K562 (cell line): ENCODE measurements around the gene ABCA3. TPM values are rescaled to one million over a fixed set of nuclear protein-coding genes. Genes with fewer than 3 reads are reported as not detected.
A peak's percentile ranks its signal among the peaks of the same experiment; 100 is the strongest.

Source experiments
- ATAC-seq: fragments of 200-7000 bp; cut with Tn5 transposase; 3 replicates; pipeline ENCODE4 v1.9.1; 2020; ENCODE audit warnings: moderate library complexity
- BruUV-seq: library from RNA; stranded (reverse); fragments of 400-500 nt; replicated peaks from 2 replicates; lab custom pipeline; 2021; lab: Mats Ljungman, UMichigan
- CTCF ChIA-PET: fragments of 300-600 bp; formaldehyde crosslinking; extraction: SDS; loops from one replicate; lab custom pipeline; 2021; ENCODE audit warnings: low intra/inter-chr PET ratio; lab: Yijun Ruan, JAX
- POLR2A ChIA-PET: fragments of 300-600, 350-650 bp; sonication (Branson Sonifier 250); formaldehyde crosslinking; extraction: SDS; loops from one replicate; lab custom pipeline; 2021; ENCODE audit warnings: antibody characterized with exemption, inconsistent platforms; lab: Yijun Ruan, JAX
- DNase-seq, 4 experiments: peaks; one replicate each; pipeline versions ENCODE4 v3.0.0 to v3.0.0-alpha.2; 2011 to 2018; ENCODE audit warnings: low spot score in 3 of 4, mixed read lengths in 3 of 4; ENCODE audit errors: extremely low read depth in 1 of 4
- FAIRE-seq: peaks from 2 replicates; lab custom pipeline; 2011; peaks lifted over from hg19 to GRCh38; lab: Jason Lieb, UNC
- H2AFZ ChIP-seq: 2 replicates; pipeline ENCODE4 v1.6.0; 2011; ENCODE audit warnings: low read depth, low read length, control low read depth, inconsistent platforms
- H3K27ac ChIP-seq: fragments of 200-600 bp; 3 replicates; pipeline ENCODE4 v1.8.0; 2011; ENCODE audit warnings: low read depth, mild to moderate bottlenecking, control low read depth, inconsistent platforms, low read length, moderate library complexity, mixed read lengths; ENCODE audit errors: extremely low read depth
- H3K27me3 ChIP-seq, 2 experiments: fragments of 300-600 bp in 1 of 2; 2 replicates in 1 of 2; 3 replicates in 1 of 2; pipeline versions ENCODE4 v1.6.0 to v1.8.0; 2011; ENCODE audit warnings: inconsistent platforms in 2 of 2, low read length in 2 of 2, mild to moderate bottlenecking in 1 of 2, mixed read lengths in 1 of 2, moderate library complexity in 1 of 2; ENCODE audit not compliant: control insufficient read depth in 2 of 2, insufficient read depth in 2 of 2
- H3K36me3 ChIP-seq: fragments of 300-600 bp; 3 replicates; pipeline ENCODE4 v1.8.0; 2011; ENCODE audit warnings: mild to moderate bottlenecking, low read length, inconsistent platforms; ENCODE audit not compliant: control insufficient read depth, insufficient read depth
- H3K4me1 ChIP-seq, 2 experiments: fragments of 200-600 bp in 1 of 2; replicated peaks in 1 of 2; 2 replicates in 1 of 2; 3 replicates in 1 of 2; pipeline versions ENCODE4 v1.5.1 to v1.8.0; 2011; ENCODE audit warnings: inconsistent platforms in 2 of 2, low read length in 2 of 2, mild to moderate bottlenecking in 1 of 2, mixed read lengths in 1 of 2, moderate library complexity in 1 of 2; ENCODE audit not compliant: control insufficient read depth in 2 of 2, insufficient read depth in 2 of 2
- H3K4me2 ChIP-seq: 2 replicates; pipeline ENCODE4 v1.6.1; 2011; ENCODE audit warnings: low read length, control low read depth, inconsistent platforms, mixed read lengths; ENCODE audit not compliant: insufficient read depth
- H3K4me3 ChIP-seq: fragments of 200-600 bp; sonication (generic), shearing (Covaris generic); 2 replicates; pipeline ENCODE4 v1.5.1; 2016; ENCODE audit warnings: control low read depth, inconsistent platforms
- H3K79me2 ChIP-seq: fragments of 200-600 bp; 3 replicates; pipeline ENCODE4 v1.8.0; 2011; ENCODE audit warnings: low read length, inconsistent platforms; ENCODE audit not compliant: control insufficient read depth, insufficient read depth
- H3K9ac ChIP-seq, 2 experiments: 2 replicates each; pipeline versions ENCODE4 v1.6.0 to v1.6.1; 2011; ENCODE audit warnings: low read depth in 2 of 2, low read length in 2 of 2, control low read depth in 1 of 2, inconsistent platforms in 1 of 2, mild to moderate bottlenecking in 1 of 2, mixed read lengths in 1 of 2; ENCODE audit not compliant: insufficient read depth in 1 of 2
- H3K9me1 ChIP-seq: one replicate; pipeline ENCODE4 v1.6.0; 2011; ENCODE audit warnings: inconsistent platforms, mild to moderate bottlenecking, low read length, moderate library complexity; ENCODE audit not compliant: control insufficient read depth, insufficient read depth
- H3K9me3 ChIP-seq: replicated peaks from 2 replicates; pipeline ENCODE4 v1.5.1; 2011; ENCODE audit warnings: low read depth, low read length, inconsistent platforms; ENCODE audit not compliant: control insufficient read depth, insufficient read depth
- H4K20me1 ChIP-seq: replicated peaks from 2 replicates; pipeline ENCODE4 v1.6.1; 2011; ENCODE audit warnings: low read length, inconsistent platforms, mixed read lengths; ENCODE audit not compliant: control insufficient read depth, insufficient read depth
- CBFA2T2 ChIP-seq: fragments of 450-650 bp; conservative IDR thresholded peaks from 2 replicates; pipeline ENCODE4 v1.6.1; 2017; ENCODE audit warnings: mild to moderate bottlenecking
- CSDE1 ChIP-seq, 2 experiments: fragments of 450-650 bp; IDR thresholded peaks; 2 replicates each; pipeline ENCODE4 v1.6.1; 2016; ENCODE audit warnings: mild to moderate bottlenecking in 1 of 2
- FOXA1 ChIP-seq: fragments of 450-650 bp; IDR thresholded peaks from 2 replicates; pipeline ENCODE4 v1.6.1; 2016; ENCODE audit warnings: mild to moderate bottlenecking, borderline replicate concordance
- FOXJ2 ChIP-seq: fragments of 200-800 bp; sonication (Bioruptor generic); IDR thresholded peaks from 2 replicates; pipeline ENCODE4 v1.6.1; 2016; ENCODE audit warnings: missing genetic modification characterization, missing compliant biosample characterization
- NFE2L1 ChIP-seq: fragments of 450-650 bp; IDR thresholded peaks from 2 replicates; pipeline ENCODE4 v1.6.1; 2016; ENCODE audit warnings: missing genetic modification characterization, low read depth, mild to moderate bottlenecking, missing compliant biosample characterization, moderate library complexity, borderline replicate concordance
- POLR2AphosphoS2 ChIP-seq: IDR thresholded peaks from 2 replicates; pipeline ENCODE4 v1.6.1; 2012; ENCODE audit warnings: low read length, improper control_type of control experiment
- SMARCC2 ChIP-seq: fragments of 450-650 bp; IDR thresholded peaks from 2 replicates; pipeline ENCODE4 v1.6.1; 2017; ENCODE audit warnings: antibody characterized with exemption, moderate library complexity, mild to moderate bottlenecking, low read depth
- TAF15 ChIP-seq: fragments of 200-400 bp; formaldehyde crosslinking; IDR thresholded peaks from 2 replicates; pipeline ENCODE4 v1.6.1; 2017; ENCODE audit warnings: mild to moderate bottlenecking, low read depth, low read length, moderate library complexity
- ZNF263 ChIP-seq: sonication (generic); formaldehyde crosslinking; IDR thresholded peaks from 2 replicates; pipeline ENCODE4 v1.8.0; 2022; ENCODE audit warnings: mild to moderate bottlenecking, missing genetic modification reagents, borderline replicate concordance
- ZNF707 ChIP-seq: fragments of 250-450 bp; sonication (Bioruptor Pico); conservative IDR thresholded peaks from 2 replicates; pipeline ENCODE4 v1.8.0; 2022; ENCODE audit warnings: inconsistent platforms, mild to moderate bottlenecking, moderate library complexity
- ZNF76 ChIP-seq: fragments of 250-450 bp; sonication (Bioruptor Pico); IDR thresholded peaks from 2 replicates; pipeline ENCODE4 v1.4.0; 2020; ENCODE audit warnings: mild to moderate bottlenecking, moderate library complexity, borderline replicate concordance
- WGBS: fragments of 100-300 bp; shearing (Covaris generic); methylation state at CpG from one replicate; pipeline ENCODE4 v1.1.6; 2016; ENCODE audit warnings: low coverage, mixed read lengths; ENCODE audit not compliant: insufficient coverage; ENCODE audit errors: missing lambda C conversion rate; 5-methylcytosine and 5-hydroxymethylcytosine counted together
- in situ Hi-C: fragments of 300-500 bp; cut with MboI; formaldehyde crosslinking; loops from 4 replicates; pipeline ENCODE4 v1.15.0; 2018; ENCODE audit warnings: inconsistent platforms, mixed read lengths
- intact Hi-C: fragments of 100-400 bp; cut with micrococcal nuclease; formaldehyde crosslinking; loops from 2 replicates; pipeline ENCODE4 v1.14.2; 2022
- polyA plus RNA-seq, 8 experiments: library from polyadenylated mRNA; depleted of rRNA in 4 of 8; stranded (reverse) in 5 of 8; unstranded in 3 of 8; fragments of >200 nt; fragmentation: Nextera tagmentation in 2 of 8; fragmentation: Illumina TruSeq in 1 of 8; extraction: Ambion mirVana in 2 of 8; extraction: Trizol in 1 of 8; gene quantifications; 2 replicates each; pipeline versions ENCODE4 v1.2.1 to v1.2.3, GENCODE V29; 2011 to 2014; ENCODE audit warnings: inconsistent platforms in 1 of 8, missing spikeins in 1 of 8
- total RNA-seq, 7 experiments: library from RNA; depleted of rRNA in 6 of 7; stranded (reverse); fragments of >200 nt in 6 of 7; fragmentation: Illumina TruSeq in 2 of 7; extraction: Trizol in 2 of 7; gene quantifications; 2 replicates each; pipeline versions ENCODE4 v1.2.1 to v1.2.3, GENCODE V29; 2011 to 2021; ENCODE audit warnings: low replicate concordance in 1 of 7
- TF ChIP-seq, protein P1 (sequence below): fragments of 450-650 bp; IDR thresholded peaks from 2 replicates; pipeline ENCODE4 v1.6.1; 2017; ENCODE audit warnings: antibody characterized with exemption, mild to moderate bottlenecking
- TF ChIP-seq, protein P2 (sequence below): sonication (generic); formaldehyde crosslinking; IDR thresholded peaks from 2 replicates; pipeline ENCODE4 v1.8.0; 2023; ENCODE audit warnings: mild to moderate bottlenecking, missing genetic modification reagents

ABCA3 gene
- total and polyA plus RNA-seq, 9 of the 15 experiments (the other 6 are each of a cell fraction or from before 2014, with no cell fraction given): 0.66 to 23.7 (median 6.9) TPM

DNA sequence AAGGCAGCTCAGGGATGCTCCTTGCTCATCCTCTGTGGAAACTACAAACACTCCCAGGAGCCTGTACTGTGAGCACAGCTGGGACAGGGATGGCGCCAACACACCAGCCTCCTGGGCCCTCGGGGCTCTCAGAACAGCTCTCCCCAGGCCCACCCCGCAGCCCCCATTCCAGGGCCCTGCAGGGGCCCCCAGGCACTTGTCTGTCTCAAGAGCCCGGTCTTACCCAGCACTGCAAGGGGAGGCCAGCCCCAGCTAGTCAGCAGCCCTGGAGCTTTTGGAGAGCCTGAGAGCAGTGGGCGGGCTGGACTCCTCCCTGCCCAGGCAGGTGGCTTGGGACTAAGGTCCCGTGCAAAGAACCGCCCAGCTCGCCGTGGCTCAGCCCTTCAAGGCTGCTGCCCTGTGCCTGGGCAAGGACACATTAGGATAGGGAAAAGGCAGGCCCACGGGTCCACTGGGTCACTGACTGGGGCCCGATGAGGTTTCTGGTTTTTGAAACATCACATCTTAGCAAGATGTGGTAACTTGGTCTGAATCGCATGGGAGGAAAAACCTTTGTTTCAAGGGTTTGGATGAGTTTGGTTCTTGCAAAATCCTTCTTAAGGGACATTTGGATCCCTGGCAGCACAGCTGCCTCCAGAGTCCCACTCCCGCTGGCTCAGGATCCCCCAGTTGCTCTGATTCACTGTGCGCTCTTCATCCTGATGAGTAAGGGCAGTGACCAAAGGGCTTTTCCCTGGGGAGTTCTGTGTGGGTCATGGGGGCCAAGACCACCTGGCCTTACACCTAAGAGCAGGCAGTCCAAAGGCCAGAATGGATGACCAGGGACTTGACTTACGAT lies 101.5 kb downstream of the ABCA3 start (continued):
- TF ChIP-seq POLR2AphosphoS2: peak; percentile 60; the same call in 1 of the 2 replicates
- TF ChIP-seq, all 486 proteins: peak for 4

DNA sequence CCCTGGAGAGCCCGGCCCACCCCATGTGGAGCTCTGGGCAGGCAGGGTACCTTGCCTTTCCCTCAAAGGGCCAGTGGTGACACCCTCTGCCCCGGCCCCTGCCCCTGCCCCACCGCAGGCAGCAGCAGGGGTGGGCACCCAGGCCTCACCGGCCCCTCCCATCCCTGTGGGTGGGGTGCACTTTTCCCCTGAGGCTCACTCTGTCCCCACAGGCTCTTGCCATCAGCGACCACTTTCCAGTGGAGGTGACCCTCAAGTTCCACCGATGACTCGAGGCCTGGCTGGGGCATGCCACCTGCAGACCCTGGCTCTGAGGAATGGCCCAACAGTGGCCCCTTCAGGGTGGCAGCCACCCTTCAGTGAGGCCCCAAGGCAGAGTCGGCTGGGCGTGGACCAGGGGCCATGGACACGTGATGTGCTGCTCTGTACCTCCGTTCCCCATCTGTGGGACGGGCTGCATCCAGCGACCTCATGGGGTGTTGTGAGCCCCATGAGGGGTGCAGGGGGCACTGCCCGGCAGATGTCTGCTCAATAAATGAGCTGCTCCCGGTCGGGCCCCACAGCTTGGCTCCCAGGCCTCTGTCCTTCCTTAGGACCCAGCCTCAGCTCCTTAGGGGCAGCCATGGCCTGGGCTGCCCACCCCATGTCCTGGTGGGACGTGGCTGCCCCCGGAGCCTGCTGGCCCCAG lies 102.2 kb downstream of the ABCA3 start:
- ChIA-PET POLR2A (interaction anchor here (0.5 to 6.6 kb wide), 8 partner anchors 9 to 83 kb away, joined by 3 to 39 read pairs (median 3); partner anchors contain the start of genes ECI1 and TRAF7), CTCF (no interaction called here)
- Histone ChIP-seq H3K4me3 (no peak overlapping the region), H3K9ac (peak overlapping the region in 1 of 2 experiments; percentile 52; a peak in 1 of 4 replicates), H3K36me3 (peaks cover 57% of the 10 kb centered on the region; the same call in 2 of the 3 replicates), H3K79me2 (no peaks in the 10 kb centered on the region), H3K9me1 (no peaks in the 10 kb centered on the region), H3K27ac (no peak overlapping the region), H3K9me3 (no peaks in the 10 kb centered on the region), H4K20me1 (no peaks in the 10 kb centered on the region), H3K27me3 (no peaks in the 10 kb centered on the region), H3K4me2 (no peak overlapping the region), H3K4me1 (peaks cover 0 to 55% of the 10 kb centered on the region in 2 experiments; a peak in 2 of 5 replicates), H2AFZ (no peak overlapping the region)
- ATAC-seq (peak; percentile 5), FAIRE-seq (no peak), DNase-seq (no peak)
- intact Hi-C loops: no loop called here
- BruUV-seq: no TSS peak
- WGBS: 83% methylated on average over 16 of the region's 18 CpGs
- in situ Hi-C loops: no loop called here
- TF ChIP-seq CBFA2T2: no peak
- TF ChIP-seq, protein P1, sequence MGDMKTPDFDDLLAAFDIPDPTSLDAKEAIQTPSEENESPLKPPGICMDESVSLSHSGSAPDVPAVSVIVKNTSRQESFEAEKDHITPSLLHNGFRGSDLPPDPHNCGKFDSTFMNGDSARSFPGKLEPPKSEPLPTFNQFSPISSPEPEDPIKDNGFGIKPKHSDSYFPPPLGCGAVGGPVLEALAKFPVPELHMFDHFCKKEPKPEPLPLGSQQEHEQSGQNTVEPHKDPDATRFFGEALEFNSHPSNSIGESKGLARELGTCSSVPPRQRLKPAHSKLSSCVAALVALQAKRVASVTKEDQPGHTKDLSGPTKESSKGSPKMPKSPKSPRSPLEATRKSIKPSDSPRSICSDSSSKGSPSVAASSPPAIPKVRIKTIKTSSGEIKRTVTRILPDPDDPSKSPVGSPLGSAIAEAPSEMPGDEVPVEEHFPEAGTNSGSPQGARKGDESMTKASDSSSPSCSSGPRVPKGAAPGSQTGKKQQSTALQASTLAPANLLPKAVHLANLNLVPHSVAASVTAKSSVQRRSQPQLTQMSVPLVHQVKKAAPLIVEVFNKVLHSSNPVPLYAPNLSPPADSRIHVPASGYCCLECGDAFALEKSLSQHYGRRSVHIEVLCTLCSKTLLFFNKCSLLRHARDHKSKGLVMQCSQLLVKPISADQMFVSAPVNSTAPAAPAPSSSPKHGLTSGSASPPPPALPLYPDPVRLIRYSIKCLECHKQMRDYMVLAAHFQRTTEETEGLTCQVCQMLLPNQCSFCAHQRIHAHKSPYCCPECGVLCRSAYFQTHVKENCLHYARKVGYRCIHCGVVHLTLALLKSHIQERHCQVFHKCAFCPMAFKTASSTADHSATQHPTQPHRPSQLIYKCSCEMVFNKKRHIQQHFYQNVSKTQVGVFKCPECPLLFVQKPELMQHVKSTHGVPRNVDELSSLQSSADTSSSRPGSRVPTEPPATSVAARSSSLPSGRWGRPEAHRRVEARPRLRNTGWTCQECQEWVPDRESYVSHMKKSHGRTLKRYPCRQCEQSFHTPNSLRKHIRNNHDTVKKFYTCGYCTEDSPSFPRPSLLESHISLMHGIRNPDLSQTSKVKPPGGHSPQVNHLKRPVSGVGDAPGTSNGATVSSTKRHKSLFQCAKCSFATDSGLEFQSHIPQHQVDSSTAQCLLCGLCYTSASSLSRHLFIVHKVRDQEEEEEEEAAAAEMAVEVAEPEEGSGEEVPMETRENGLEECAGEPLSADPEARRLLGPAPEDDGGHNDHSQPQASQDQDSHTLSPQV: no peak
- no peak for TF ChIP-seq CSDE1 (IDR thresholded peaks at IDR 0.05)
- TF ChIP-seq FOXJ2 (tag): no peak
- no peak for TF ChIP-seq ZNF76
- TF ChIP-seq, protein P2, sequence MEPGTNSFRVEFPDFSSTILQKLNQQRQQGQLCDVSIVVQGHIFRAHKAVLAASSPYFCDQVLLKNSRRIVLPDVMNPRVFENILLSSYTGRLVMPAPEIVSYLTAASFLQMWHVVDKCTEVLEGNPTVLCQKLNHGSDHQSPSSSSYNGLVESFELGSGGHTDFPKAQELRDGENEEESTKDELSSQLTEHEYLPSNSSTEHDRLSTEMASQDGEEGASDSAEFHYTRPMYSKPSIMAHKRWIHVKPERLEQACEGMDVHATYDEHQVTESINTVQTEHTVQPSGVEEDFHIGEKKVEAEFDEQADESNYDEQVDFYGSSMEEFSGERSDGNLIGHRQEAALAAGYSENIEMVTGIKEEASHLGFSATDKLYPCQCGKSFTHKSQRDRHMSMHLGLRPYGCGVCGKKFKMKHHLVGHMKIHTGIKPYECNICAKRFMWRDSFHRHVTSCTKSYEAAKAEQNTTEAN (CRISPR knock-in tag): no peak
- no peak for TF ChIP-seq FOXA1
- no peak for TF ChIP-seq NFE2L1 (tag)
- no peak for TF ChIP-seq ZNF263 (CRISPR knock-in tag)
- no peak for TF ChIP-seq SMARCC2
- TF ChIP-seq ZNF707: no peak
- TF ChIP-seq TAF15: 0 out of 2 replicates have a peak, but pooled peaks have one; percentile 43
